GM08714 (cell line): ENCODE results near the gene PECR.

Experiments
- H3K4me3 ChIP-seq: fragments of 200-500 bp; sonication (Bioruptor generic); 2 replicates; pipeline ENCODE4 v1.5.1; 2014; ENCODE audit warnings: mild to moderate bottlenecking, low read length, inconsistent platforms
- ZNF274 ChIP-seq: IDR thresholded peaks from 2 replicates; pipeline ENCODE4 v1.6.1; 2012; ENCODE audit warnings: mild to moderate bottlenecking, low read depth, low read length

PECR gene

GRCh38 chr2:216081487-216082116 is at the start of gene PECR, which contains the start of gene TMEM169:
PECR (minus strand) TSS chr2:216081809; CDS start chr2:216081741, 68 bp downstream.
TMEM169 (plus strand) TSS chr2:216081919; CDS start chr2:216095964, 14,045 bp downstream.
- TF ChIP-seq ZNF274, result no peak
- peak within 1 kb of the TSS; percentile 99 for H3K4me3 ChIP-seq

GRCh38 chr2:216130346-216130971 is 48.9 kb upstream of the PECR start:
- TF ChIP-seq ZNF274, result no peak

GRCh38 chr2:216126943-216127342 is 45.3 kb upstream of the PECR start:
- no peak for TF ChIP-seq ZNF274
- H3K4me3 ChIP-seq, result no peak overlapping the region

More at GRCh38 chr2:216130346-216130971, 48.9 kb upstream of the PECR start:
- H3K4me3 ChIP-seq, result no peak overlapping the region

GRCh38 chr2:216121255-216121654 is 39.6 kb upstream of the PECR start:
- TF ChIP-seq ZNF274, result no peak
- H3K4me3 ChIP-seq, result no peak overlapping the region

- TF ChIP-seq ZNF274, result no peak
- H3K4me3 ChIP-seq, result no peak overlapping the region
Observed at GRCh38 chr2:216119986-216120385, 38.4 kb upstream of the PECR start.

GRCh38 chr2:216119146-216119545 is 37.5 kb upstream of the PECR start:
- TF ChIP-seq ZNF274, result no peak
- no peak overlapping the region for H3K4me3 ChIP-seq

- no peak overlapping the region for H3K4me3 ChIP-seq
- no peak for TF ChIP-seq ZNF274
Observed at GRCh38 chr2:216118474-216118873, 36.9 kb upstream of the PECR start.

GRCh38 chr2:216117561-216118340 is 36.1 kb upstream of the PECR start:
- TF ChIP-seq ZNF274, result no peak
- H3K4me3 ChIP-seq, result no peak overlapping the region

- no peak for TF ChIP-seq ZNF274
- H3K4me3 ChIP-seq, result no peak overlapping the region
Observed at GRCh38 chr2:216116418-216116817, 34.8 kb upstream of the PECR start.

- peak overlapping the region; percentile 99 for H3K4me3 ChIP-seq
- no peak for TF ChIP-seq ZNF274
Observed at GRCh38 chr2:216114714-216115531, 33.3 kb upstream of the PECR start.

GRCh38 chr2:216114382-216114713 is 32.7 kb upstream of the PECR start:
- TF ChIP-seq ZNF274, result no peak
- H3K4me3 ChIP-seq, result peak overlapping the region; percentile 35; the same call in 1 of the 2 replicates

- H3K4me3 ChIP-seq, result no peak overlapping the region; the same call in 1 of the 2 replicates
- no peak for TF ChIP-seq ZNF274
Observed at GRCh38 chr2:216113572-216113971, 32.0 kb upstream of the PECR start.

GRCh38 chr2:216112926-216113325 is 31.3 kb upstream of the PECR start:
- no peak for TF ChIP-seq ZNF274
- H3K4me3 ChIP-seq, result no peak overlapping the region

- H3K4me3 ChIP-seq, result peak overlapping the region; percentile 9
Observed at GRCh38 chr2:216111122-216111521, 29.5 kb upstream of the PECR start.

More at GRCh38 chr2:216111122-216111521, 29.5 kb upstream of the PECR start:
- TF ChIP-seq ZNF274, result no peak
